Fibroblast of skin of right biceps (primary cell): ENCODE data around the gene PRSS50.

Source experiments
- DNase-seq: peaks from one replicate; pipeline ENCODE4 v3.0.0-alpha.2; 2013

Gene PRSS50

GRCh38 chr3:46724424-46724823 lies 6.8 kb upstream of the PRSS50 start:
- DNase-seq = no peak

DNA sequence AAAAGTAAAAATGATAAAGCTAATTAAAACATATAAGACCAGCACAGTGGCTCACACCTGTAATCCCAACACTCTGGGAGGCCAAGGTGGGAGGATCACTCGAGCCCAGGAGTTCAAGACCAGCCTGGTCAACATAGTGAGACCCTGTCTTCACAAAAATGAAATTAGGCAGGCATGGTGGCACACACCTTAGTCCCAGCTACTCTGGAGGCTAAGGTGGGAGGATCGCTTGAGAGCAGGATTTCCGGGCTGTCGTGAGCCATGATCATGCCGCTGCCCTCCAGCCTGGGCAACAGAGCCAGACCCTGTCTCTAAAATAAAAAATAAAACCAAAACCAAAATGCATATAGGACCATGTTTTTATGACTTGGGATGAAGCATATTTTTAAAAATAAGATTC lies 4.8 kb upstream of the PRSS50 start:
- no peak for DNase-seq

DNA sequence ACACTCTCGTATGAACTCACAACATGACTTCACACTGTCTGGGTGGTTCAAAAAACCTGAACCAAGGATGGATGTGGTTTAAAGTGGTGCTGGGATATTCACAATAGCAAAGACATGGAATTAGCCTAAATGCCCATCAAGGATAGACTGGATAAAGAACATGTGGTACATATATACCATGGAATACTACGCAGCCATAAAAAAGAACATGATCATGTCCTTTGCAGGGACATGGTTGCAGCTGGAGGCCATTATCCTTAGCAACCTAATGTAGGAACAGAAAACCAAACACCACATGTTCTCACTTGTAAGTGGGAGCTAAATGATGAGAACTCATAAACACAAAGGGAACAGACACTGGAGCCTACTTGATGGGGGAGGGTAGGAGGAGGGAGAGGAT lies 3.3 kb upstream of the PRSS50 start:
- no peak for DNase-seq

DNA sequence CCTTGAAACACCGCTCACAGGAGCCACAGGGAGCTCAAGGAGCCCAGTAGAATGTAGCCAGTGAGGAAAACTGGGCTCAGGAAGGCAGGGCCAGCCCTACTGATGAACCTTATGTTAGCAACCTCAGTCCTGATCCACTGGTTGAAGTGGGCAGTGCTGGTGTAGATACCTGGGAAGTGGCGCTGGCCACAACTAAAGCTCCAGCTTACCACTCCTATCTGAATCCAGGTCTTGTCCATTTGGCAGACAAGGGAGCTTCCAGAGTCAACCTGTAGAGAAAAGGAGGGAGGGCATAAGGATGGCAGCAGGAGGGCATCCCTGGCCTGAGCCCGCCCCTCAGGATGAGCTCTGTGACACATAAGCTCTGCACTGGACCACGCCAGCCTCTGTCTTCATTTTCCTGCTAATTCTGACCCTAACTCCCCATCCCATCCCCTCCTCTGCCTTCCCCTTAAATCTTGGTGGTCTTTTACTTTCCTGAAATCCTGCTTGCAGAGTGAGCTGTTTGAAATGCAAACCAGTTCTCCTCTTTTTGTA lies 2.1 kb upstream of the PRSS50 start:
- no peak for DNase-seq

- DNase-seq = no peak
Measured at GRCh38 chr3:46719044-46719565, 1.4 kb upstream of the PRSS50 start.

- no peak for DNase-seq
Measured at GRCh38 chr3:46716461-46717441, 918 bp downstream of the PRSS50 start.

- DNase-seq = no peak
Measured at GRCh38 chr3:46715507-46716175, 2.0 kb downstream of the PRSS50 start.

GRCh38 chr3:46714728-46715506 lies 2.8 kb downstream of the PRSS50 start:
- DNase-seq = no peak

- DNase-seq = no peak
Measured at GRCh38 chr3:46713898-46714552, 3.6 kb downstream of the PRSS50 start.

GRCh38 chr3:46713050-46713897 lies 4.4 kb downstream of the PRSS50 start:
- no peak for DNase-seq

DNA sequence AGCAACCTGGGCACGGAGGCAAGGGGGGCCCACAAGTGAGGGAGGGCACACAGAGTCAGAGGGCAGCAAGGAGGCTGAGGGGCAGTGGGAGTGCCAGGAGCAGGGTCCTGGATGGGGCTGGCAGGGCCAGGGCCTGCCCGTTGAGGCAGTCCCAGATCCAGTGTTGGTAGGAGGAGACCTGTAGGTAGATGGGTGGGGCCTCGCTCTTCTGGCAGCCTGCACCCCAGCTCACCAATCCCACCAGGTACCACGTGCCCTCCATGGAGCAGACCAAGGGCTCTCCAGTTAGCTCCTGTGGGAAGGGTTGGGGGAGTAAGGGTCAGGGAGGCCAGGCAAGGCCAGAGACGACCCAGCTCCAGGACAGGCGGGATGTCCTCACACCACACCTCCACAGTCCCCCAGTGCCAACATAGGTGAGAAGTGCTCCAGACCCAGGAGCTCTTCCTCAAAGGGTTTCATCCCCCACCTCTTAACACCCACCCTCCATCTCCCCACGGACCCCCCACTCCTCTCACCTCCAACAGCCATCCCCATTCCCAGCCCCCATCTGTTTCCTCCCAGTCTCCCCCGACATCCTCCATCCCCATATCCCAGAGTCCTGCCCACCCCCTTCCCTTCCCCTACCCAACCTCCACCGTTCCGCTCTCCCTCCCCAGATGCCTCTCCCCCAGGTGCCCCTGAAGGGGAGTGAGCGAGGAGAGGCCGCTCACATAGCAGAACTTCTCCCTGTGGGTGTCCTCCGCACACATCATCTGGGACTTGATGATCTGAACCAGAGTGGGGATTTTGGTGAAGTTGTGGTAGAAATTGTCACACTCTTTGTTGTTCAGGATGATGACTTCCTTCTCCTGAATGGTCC lies 5.2 kb downstream of the PRSS50 start:
- DNase-seq = no peak

- DNase-seq = no peak
Measured at GRCh38 chr3:46711760-46712159, 5.9 kb downstream of the PRSS50 start.

DNA sequence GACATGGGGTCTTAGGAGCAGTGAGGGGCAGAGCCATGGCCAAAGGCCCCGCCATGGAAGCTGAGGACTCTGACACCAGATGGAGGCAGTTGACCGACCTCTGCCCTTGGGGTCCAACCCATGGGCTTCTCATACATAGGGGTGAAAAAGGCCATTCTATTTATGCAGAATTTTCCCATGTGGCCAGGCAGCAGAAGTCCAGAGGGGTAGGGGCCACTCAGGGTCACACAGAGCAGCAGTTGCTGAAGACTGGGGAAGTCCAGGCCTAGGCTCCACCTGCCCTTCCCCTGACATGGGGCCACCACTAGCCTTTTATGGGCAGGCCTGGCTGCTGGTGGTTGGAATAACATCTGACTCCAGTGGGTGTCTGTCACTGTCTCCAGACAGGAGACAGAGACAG lies 6.4 kb downstream of the PRSS50 start:
- DNase-seq = no peak

DNA sequence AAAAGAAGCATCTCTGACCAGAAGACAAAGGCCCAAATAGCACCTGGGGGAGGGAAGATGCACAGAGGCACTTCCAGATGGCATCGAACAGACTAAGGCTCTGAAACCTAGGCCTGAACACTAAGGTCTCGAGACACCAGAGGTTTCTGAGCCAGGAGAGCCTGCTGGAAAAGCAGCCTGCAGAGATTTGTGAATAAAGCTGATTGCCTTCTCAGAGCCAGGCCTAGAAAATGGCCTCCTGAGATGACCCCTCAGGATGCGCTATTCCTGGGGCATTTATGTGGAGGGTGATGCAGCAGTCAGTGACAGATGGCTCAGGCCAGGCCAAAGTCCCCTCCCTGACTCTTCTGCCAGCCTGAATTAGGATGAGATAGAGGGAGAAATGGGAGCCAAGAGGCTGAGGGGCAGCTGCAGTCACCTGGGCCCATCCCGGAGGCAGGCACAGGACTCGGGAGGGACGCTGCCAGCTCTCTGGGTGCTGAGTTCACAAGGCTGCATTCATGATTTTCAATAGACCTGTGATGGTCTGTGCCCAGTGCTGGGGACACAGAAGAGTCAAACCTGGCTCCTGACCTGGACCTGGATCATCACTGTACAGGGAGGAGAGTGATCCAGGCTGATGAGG lies 6.9 kb downstream of the PRSS50 start:
- DNase-seq = no peak

DNA sequence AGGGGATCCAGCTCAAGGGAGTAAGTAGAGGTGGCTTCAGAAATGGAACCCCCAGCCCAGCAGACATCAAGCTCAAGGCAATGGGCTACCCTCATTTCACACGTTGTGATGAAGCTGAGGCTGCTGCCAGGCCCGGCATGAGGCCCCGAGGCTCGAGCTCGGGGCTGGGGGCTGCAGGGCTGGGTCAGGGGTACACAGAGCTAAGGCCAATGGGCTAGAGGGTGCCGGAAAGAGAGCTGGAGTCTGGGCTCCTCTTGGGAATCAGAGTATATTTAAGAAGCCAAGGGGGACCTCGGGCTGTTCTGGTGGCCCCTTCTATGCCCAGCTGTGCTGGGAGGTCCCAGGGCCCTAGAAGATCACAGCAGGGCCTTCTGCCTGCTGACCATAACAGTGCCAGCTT lies 7.4 kb downstream of the PRSS50 start:
- no peak for DNase-seq

GRCh38 chr3:46709721-46710120 lies 7.9 kb downstream of the PRSS50 start:
- DNase-seq = no peak

- no peak for DNase-seq
Measured at GRCh38 chr3:46709157-46709654, 8.5 kb downstream of the PRSS50 start.

- no peak for DNase-seq
Measured at GRCh38 chr3:46708401-46709156, 9.1 kb downstream of the PRSS50 start.

DNA sequence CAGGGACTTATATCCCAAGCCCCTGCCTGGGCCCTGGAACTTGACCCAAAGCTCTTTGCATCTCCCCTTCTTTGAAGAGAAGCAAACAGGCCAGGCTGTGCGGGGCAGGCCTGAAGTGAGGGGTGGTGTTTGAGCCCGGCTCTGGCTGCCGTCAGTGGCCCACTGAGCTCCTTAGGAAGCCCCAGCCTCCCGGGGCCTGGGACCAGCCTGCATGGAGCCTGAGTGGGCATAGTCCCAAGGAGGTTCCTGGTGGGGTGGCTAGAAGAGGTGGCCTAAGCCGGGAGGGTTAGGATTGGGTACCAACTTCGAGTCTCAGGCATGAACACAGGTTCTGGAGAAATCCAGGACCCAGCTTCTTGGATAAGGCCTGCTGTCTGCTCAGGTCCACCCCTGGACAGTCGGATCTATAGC lies 10.1 kb downstream of the PRSS50 start:
- DNase-seq = no peak
